Right ventricle myocardium superior (tissue), 1 donor: ENCODE data around the gene CSRNP3. TPM values are rescaled to one million over a fixed set of nuclear protein-coding genes. Genes with fewer than 3 reads are reported as not detected.

Source experiments
- ATAC-seq: fragments of 200-7000 bp; cut with Tn5 transposase; one replicate; pipeline ENCODE4 v1.9.1; 2020; ENCODE audit warnings: mild to moderate bottlenecking; ENCODE audit not compliant: poor library complexity
- DNase-seq: peaks from one replicate; pipeline ENCODE4 v3.0.0-alpha.2; 2020
- intact Hi-C: fragments of 100-400 bp; cut with DNase I; formaldehyde crosslinking; loops from one replicate; pipeline ENCODE4 v1.11.2; 2022
- total RNA-seq: library from RNA; stranded (reverse); fragmentation: NEBNext Ultra II Directional; extraction: Animal tissue kit (Norgen Biotek cat#: 25700); gene quantifications from one replicate; pipeline ENCODE4 v1.2.1, GENCODE V29; 2021
- donor health status: DM: no; HTN: yes; CAD: no; lungs with severe emphysema.

CSRNP3 gene
- total RNA-seq, 1 donor from 2014 or later, result 4.1 TPM

DNA sequence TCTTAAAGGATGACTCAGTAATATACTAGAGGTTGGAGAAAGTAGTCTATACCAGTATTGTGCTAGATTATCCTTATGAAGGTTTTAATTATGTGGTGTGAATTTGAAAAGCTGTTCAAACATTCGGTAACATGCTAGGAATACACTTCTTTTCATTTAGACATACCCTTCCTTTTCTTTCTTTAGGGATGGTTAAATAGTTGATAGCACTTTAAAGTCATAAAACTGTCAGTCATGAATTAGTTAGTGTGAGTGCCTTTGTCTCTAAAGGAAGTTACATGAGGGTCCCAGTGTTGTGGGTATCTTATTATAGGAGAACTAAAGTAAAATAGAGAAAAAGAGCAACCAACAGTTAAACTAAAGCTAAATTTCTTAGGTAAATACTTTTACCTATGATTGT, 149.3 kb downstream of the CSRNP3 start:
- intact Hi-C loops, result no loop called here
- ATAC-seq, result no peak
- DNase-seq, result no peak

DNA sequence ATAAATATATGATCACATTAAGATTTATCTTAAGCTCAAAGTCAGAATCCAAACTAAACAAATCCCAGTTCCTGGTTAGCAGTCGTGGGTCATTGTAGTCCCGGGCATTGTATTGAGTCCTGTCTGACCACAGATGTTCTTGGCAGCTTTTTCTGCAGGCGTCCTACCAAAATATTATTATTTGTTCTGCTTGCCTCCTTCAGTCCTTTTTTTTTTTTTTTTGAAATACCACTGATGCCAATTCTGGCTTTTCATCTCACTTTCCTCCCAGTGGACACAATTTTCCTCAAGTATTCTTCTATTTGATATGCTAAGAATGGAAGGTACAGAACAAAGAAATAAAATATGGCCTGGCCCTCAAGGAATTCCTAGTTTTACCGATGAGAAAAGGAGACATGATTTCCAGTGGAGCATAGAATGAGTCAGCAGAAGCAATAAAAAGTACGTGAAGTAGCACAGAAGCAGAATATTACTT, 151.6 kb downstream of the CSRNP3 start:
- intact Hi-C loops, result no loop called here
- DNase-seq (no peak), ATAC-seq (no peak)

DNA sequence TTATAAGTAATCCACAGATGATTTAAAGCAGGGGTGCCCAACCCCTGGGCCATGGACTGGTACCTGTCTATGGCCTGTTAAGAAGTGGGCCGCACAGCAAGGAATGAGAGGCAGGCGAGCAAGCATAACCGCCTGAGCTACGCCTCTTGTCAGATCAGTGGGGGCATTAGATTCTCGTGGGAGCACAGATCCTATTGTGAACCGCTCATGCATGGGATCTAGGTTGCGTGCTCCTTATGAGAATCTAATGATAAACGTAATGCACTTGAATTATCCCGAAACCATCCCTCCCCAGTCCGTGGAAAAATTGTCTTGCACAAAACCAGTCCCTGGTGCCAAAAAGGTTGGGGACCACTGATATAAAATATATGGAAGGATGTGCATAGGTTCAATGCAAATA, 153.7 kb downstream of the CSRNP3 start:
- intact Hi-C loops, result no loop called here
- ATAC-seq (no peak), DNase-seq (no peak)

DNA sequence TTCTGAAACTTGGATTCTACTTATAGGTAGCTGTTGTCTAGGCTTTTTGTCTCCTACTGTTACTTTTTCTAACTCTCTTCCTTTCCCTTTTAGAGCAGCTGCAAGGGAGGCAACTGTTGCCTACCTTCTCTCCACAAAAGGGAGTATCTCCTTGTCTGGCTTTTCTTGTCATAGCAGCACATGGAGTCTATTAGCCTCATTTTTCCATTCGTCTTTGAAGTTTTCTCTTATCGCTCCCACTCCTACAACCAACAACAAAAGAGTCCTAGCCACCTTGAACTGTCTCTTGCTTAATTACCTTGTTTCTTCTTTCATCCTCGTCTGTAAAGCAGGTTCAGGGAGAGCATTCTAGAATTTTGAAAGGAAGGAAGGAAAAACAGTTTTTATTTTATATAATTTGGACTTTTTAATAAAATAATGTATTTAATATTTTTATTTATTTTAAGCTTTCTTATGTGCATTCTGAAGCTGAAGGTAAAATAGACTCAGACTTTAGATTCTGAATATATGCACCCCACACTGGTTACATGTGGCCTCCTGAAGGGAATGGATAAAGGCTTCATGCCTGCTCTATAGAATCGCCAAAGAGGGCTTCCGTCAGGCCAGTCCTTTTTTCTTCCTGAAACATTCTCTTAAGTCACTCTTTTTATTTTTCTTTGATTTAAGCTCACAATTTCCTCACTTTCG, 154.4 kb downstream of the CSRNP3 start:
- ATAC-seq (no peak), DNase-seq (no peak)

DNA sequence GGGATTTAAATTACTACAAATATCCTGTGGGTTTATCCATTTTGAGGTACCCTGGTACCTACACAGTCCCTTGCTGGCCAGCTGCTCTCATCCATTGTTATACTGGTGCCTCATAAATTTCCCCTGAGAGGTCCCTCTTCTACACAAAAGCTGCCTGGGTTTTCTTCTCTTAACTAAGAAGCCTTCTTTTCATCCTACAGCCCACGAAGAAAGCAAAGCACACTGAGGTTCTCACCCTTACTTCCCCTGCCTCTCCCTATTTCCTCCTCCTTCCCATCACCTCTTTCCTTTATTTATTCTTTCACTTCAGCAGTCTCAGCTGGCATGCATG, 154.9 kb downstream of the CSRNP3 start:
- intact Hi-C loops, result no loop called here
- ATAC-seq, result no peak
- DNase-seq, result no peak

More for the DNA sequence above, 154.4 kb downstream of the CSRNP3 start:
- intact Hi-C loops, result no loop called here

- intact Hi-C loops, result no loop called here
- DNase-seq (no peak), ATAC-seq (no peak)
Observed at GRCh38 chr2:165627470-165627869, 158.0 kb downstream of the CSRNP3 start.

DNA sequence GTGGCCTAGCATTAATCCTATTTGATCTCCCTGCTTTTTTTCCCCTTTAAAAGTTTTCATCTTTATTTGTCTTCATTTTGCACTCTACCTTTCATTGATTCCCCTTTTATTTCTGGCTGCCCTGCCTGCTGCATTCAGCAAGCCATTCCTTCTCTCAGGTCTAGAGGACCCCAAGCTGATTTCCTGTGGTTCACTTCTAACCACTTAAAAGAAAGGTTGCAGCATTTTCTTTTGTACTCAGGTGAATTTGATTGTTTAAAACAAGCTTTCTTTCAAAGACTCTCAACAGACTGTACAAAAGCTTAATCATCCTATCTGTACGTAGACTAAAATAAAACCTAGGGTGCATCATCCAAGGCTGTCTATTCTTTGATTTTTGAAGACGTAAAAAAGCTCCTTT, 160.3 kb downstream of the CSRNP3 start:
- no peak for ATAC-seq

DNA sequence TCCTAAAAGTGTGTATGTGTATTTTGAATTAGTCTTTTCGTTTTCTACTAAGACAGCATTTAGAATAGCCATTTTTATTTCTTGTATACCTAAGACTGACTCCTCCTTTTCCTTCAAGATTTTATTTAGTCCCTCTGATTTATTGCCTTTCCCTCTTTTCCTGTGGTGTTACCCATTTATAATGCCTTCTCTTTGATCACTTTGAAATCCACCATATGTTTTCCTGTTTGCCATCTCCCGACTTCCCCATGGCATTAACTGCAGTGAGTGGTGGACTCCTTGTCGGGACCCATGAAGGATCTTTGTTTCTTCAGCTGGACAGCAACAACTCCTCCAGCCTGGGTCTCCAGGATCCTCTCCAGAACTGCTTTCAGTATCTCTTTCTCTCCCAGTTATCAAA, 160.7 kb downstream of the CSRNP3 start:
- DNase-seq, result no peak

More for the DNA sequence above, 160.3 kb downstream of the CSRNP3 start:
- intact Hi-C loops, result no loop called here
- DNase-seq, result no peak

GRCh38 chr2:165631089-165631488, 161.6 kb downstream of the CSRNP3 start:
- no peak for ATAC-seq
- DNase-seq, result no peak
- intact Hi-C loops, result no loop called here

More for the DNA sequence above, 160.7 kb downstream of the CSRNP3 start:
- intact Hi-C loops, result no loop called here
- no peak for ATAC-seq

DNA sequence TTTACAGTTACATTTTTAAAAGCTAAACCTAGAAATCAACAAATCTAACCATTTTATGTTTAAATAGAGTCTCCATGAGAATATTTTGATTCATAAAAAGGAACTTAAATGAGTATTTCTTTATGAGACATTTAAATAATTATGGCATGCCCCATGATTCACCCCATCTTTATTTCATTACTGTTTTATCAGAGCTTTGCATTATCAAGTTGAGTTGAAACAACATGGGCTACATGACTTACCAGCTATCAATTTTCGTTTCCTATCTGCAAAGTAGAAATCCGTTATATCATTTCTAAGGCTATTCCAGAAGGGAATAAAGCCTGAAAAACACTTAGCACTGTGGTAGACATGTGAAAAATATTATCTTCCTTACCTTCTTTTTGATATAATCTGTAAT, 163.1 kb downstream of the CSRNP3 start:
- ATAC-seq, result no peak
- intact Hi-C loops, result no loop called here
- DNase-seq, result no peak

DNA sequence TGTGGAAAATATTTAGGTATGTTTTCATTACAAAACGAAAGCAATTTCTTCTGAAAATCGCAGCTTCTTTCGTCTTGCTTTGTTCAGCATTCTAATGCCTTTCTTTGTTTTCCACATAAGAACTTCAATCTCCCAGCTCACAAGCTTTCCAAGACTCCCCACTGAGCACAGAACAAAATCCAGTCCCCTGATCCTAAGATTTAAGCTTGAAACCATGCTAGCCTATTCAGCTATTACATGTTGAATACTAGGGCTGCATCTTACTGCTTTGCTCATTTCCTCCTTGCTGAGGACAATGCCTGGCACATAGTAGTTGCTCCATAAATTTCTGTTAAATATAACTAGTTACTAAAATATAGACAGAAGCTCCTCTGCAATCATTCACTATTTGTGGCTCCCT, 163.9 kb downstream of the CSRNP3 start:
- no peak for ATAC-seq

DNA sequence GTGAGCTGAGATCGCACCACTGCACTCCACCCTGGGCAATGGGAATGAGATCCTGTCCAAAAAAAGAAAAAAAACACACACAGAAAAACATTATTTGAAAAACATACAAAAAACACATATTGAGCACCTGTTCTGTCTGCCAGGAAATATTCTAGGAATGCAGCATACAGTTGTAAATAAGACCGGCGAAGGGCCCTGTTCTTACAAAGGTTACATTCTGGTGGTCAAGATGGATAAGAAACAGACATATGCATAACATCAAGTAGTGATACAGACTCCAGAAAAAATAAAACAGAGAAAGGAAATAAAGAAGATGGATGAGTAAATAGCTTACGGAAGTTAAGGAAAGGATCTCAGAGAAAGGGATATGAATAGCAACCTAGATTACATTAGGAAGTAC, 164.8 kb downstream of the CSRNP3 start:
- intact Hi-C loops, result no loop called here
- DNase-seq (no peak), ATAC-seq (no peak)

More for the DNA sequence above, 163.9 kb downstream of the CSRNP3 start:
- no peak for DNase-seq
- intact Hi-C loops, result no loop called here

GRCh38 chr2:165634855-165635254, 165.4 kb downstream of the CSRNP3 start:
- intact Hi-C loops, result no loop called here
- peak; percentile 44 for DNase-seq

GRCh38 chr2:165635532-165635931, 166.0 kb downstream of the CSRNP3 start:
- DNase-seq (no peak), ATAC-seq (no peak)
- intact Hi-C loops, result no loop called here

More at GRCh38 chr2:165634855-165635254, 165.4 kb downstream of the CSRNP3 start:
- ATAC-seq, result peak; percentile 68

DNA sequence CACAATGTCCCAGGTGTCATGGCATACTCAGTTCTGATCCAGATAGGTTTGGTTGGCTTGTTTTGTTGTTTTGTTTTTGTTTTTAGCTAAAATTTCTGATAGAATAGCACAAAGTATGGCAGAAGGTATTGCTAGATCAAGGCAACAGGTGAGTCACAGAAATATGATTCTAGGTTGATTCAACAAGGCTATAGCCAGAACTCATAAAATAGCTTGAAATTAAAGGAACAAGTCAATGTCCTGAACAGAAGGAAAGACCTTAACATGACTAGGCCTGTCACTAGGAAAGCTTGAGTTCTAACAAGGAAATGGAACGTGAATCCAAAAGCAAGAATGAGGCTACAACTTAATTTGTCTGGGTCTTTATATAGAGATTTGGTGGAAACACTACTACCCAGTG, 167.5 kb downstream of the CSRNP3 start:
- intact Hi-C loops, result no loop called here
- no peak for DNase-seq
- ATAC-seq, result no peak

DNA sequence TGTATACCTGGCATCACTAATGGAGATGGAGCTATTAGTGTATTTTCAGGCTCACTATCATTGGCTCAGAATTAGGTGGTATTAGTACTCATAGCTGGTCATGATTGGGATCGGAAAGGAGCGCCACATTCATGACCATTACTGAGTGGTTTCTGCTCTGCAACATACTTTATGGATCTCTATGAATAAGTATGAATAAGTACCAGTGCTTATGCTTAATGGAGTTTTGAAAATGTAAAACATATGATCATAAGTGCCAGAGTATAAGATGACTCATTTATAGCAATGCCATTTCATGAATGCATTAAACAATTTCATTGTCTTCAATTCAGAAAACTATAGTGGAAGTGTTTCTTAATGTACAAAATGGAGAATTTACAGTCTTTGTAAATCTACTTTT, 167.9 kb downstream of the CSRNP3 start:
- intact Hi-C loops, result no loop called here
- DNase-seq (no peak), ATAC-seq (no peak)

DNA sequence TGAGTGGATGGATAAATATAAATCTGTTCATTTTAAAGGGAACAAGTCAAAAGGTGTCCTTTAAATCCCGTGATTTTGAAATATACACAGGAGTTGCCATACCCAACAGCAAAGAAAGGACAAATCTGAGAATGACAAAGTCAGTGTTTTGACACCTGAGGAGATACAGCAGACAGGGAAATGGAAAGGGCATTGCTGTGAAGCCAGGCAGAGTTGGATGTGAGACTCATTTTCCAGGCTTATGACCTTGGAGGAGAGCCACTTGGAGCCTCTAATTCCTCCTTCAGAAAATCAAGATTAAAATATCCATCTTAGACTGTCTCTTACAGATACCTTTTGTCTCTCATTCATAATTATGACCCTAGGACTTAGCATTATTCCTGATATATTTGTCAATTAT, 170.0 kb downstream of the CSRNP3 start:
- no peak for ATAC-seq
- DNase-seq, result no peak
- intact Hi-C loops, result no loop called here

- ATAC-seq, result no peak
- intact Hi-C loops, result no loop called here
Observed at GRCh38 chr2:165640247-165640929, 170.9 kb downstream of the CSRNP3 start.

DNA sequence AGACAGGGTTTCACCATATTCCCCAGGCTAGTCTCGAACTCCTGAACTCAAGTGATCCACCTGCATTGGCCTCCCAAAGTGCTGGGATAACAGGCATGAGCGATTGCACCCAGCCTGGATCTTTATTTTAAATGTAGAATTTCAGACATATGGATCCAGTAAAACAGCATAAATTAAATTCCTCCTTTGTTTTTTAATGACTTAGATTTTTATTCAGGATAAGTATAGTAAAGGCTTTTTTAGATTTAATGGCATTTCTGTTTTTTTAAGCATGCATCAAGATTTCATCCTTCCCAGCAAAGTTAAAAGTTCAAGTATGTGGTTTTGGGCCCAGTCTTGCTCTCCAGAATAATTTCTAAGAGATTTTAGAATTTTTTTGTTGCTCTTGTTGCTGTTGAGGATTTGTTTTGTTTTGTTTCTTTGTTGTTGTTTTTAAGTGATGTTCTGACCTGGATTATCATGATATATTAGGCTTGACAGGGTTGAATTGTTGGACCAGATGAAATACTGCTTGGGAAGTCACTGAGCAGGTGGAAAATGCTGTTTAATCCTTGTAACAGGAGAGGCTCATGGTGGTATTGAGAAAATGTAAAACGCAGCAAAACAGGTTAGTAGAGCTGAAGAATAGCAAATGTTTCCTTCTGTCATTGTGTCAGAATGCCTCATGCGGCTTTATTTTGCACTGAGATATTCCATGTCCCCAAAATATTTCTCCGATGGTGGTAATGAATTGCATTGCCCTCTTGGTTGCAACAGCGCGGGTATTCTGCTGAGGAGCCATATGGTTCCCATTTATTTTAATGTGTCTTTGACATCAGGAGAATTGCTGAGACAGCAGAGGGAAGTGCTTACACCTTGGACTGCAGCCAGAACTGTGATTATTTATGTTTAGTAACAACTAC, 176.7 kb downstream of the CSRNP3 start:
- ATAC-seq (no peak), DNase-seq (no peak)
- intact Hi-C loops, result no loop called here

More at GRCh38 chr2:165640247-165640929, 170.9 kb downstream of the CSRNP3 start:
- DNase-seq, result no peak
